HCT116 (cell line): ENCODE data around the gene APOL5.
"Not testable (repeated sequence)": the region's sequence is repeated elsewhere in the genome, so short reads cannot be mapped to it uniquely, and the experiment has no call there.

Experiments used
- EZH2 ChIP-seq: fragments of 200-600 bp; sonication (generic); IDR thresholded peaks from 2 replicates; pipeline ENCODE4 v1.6.1; 2017; ENCODE audit warnings: antibody characterized with exemption, mixed run types
- TF ChIP-seq, protein P1 (sequence below), 3 experiments: fragments of 200-600 bp in 1 of 3; sonication (generic) in 1 of 3; IDR thresholded peaks in 2 of 3; conservative IDR thresholded peaks in 1 of 3; 2 replicates each; pipeline ENCODE4 v1.5.1; 2012 to 2017; ENCODE audit warnings: low read depth in 2 of 3, low read length in 2 of 3, antibody characterized with exemption in 1 of 3, borderline replicate concordance in 1 of 3, control low read depth in 1 of 3, mild to moderate bottlenecking in 1 of 3, mixed read lengths in 1 of 3, mixed run types in 1 of 3, moderate library complexity in 1 of 3; ENCODE audit not compliant: insufficient read depth in 1 of 3

GRCh38 chr22:35679492-35679891 lies 38.2 kb upstream of the APOL5 start:
- TF ChIP-seq, protein P1, sequence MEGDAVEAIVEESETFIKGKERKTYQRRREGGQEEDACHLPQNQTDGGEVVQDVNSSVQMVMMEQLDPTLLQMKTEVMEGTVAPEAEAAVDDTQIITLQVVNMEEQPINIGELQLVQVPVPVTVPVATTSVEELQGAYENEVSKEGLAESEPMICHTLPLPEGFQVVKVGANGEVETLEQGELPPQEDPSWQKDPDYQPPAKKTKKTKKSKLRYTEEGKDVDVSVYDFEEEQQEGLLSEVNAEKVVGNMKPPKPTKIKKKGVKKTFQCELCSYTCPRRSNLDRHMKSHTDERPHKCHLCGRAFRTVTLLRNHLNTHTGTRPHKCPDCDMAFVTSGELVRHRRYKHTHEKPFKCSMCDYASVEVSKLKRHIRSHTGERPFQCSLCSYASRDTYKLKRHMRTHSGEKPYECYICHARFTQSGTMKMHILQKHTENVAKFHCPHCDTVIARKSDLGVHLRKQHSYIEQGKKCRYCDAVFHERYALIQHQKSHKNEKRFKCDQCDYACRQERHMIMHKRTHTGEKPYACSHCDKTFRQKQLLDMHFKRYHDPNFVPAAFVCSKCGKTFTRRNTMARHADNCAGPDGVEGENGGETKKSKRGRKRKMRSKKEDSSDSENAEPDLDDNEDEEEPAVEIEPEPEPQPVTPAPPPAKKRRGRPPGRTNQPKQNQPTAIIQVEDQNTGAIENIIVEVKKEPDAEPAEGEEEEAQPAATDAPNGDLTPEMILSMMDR (IDR thresholded peaks at IDR 0.05 in 2 of 3, conservative IDR thresholded peaks at IDR 0.05 in 1 of 3; ENCODE audit: borderline replicate concordance in 1 of 3, insufficient read depth in 1 of 3, low read depth in 2 of 3, low read length in 2 of 3) = not testable (repeated sequence)
- not testable (repeated sequence) for TF ChIP-seq EZH2
